ENCODE data around the gene ST6GALNAC1. TPM values are rescaled to one million over a fixed set of nuclear protein-coding genes. Genes with fewer than 3 reads are reported as not detected.

Gene ST6GALNAC1
- total RNA-seq, 1 donor from 2014 or later: 0.77 TPM

- no peak for TF ChIP-seq CTCF (IDR thresholded peaks at IDR 0.05; ENCODE audit: unreplicated experiment)
- Mint-ChIP-seq H3K27me3 (ENCODE audit: unreplicated experiment) (peaks cover 5% of the 10 kb centered on the region), H3K27ac (ENCODE audit: unreplicated experiment) (no peak overlapping the region), H3K4me1 (ENCODE audit: unreplicated experiment) (peaks cover 4% of the 10 kb centered on the region), H3K36me3 (ENCODE audit: low read depth, unreplicated experiment) (no peaks in the 10 kb centered on the region), H3K9me3 (ENCODE audit: unreplicated experiment) (no peaks in the 10 kb centered on the region), H3K4me3 (ENCODE audit: unreplicated experiment) (no peak overlapping the region)
- DNase-seq (ENCODE audit: low spot score): no peak
Measured at GRCh38 chr17:76688165-76688622, 44.6 kb upstream of the ST6GALNAC1 start.

- Mint-ChIP-seq H3K27me3 (ENCODE audit: unreplicated experiment) (peaks cover 5% of the 10 kb centered on the region), H3K9me3 (ENCODE audit: unreplicated experiment) (no peaks in the 10 kb centered on the region), H3K4me3 (ENCODE audit: unreplicated experiment) (no peak overlapping the region), H3K27ac (ENCODE audit: unreplicated experiment) (no peak overlapping the region), H3K4me1 (ENCODE audit: unreplicated experiment) (peaks cover 4% of the 10 kb centered on the region), H3K36me3 (ENCODE audit: low read depth, unreplicated experiment) (no peaks in the 10 kb centered on the region)
- DNase-seq (ENCODE audit: low spot score): no peak
- TF ChIP-seq CTCF (IDR thresholded peaks at IDR 0.05; ENCODE audit: unreplicated experiment): no peak
Measured at GRCh38 chr17:76687298-76688164, 44.0 kb upstream of the ST6GALNAC1 start.

GRCh38 chr17:76686538-76687297 lies 43.2 kb upstream of the ST6GALNAC1 start:
- Mint-ChIP-seq H3K4me3 (ENCODE audit: unreplicated experiment) (no peak overlapping the region), H3K36me3 (ENCODE audit: low read depth, unreplicated experiment) (peaks cover 4% of the 10 kb centered on the region), H3K4me1 (ENCODE audit: unreplicated experiment) (peaks cover 4% of the 10 kb centered on the region), H3K27me3 (ENCODE audit: unreplicated experiment) (peaks cover 6% of the 10 kb centered on the region), H3K9me3 (ENCODE audit: unreplicated experiment) (no peaks in the 10 kb centered on the region), H3K27ac (ENCODE audit: unreplicated experiment) (no peak overlapping the region)
- DNase-seq (ENCODE audit: low spot score): no peak
- no peak for TF ChIP-seq CTCF (IDR thresholded peaks at IDR 0.05; ENCODE audit: unreplicated experiment)

GRCh38 chr17:76685846-76686245 lies 42.3 kb upstream of the ST6GALNAC1 start:
- Mint-ChIP-seq H3K27me3 (ENCODE audit: unreplicated experiment) (peaks cover 8% of the 10 kb centered on the region), H3K9me3 (ENCODE audit: unreplicated experiment) (no peaks in the 10 kb centered on the region), H3K4me1 (ENCODE audit: unreplicated experiment) (peaks cover 4% of the 10 kb centered on the region), H3K4me3 (ENCODE audit: unreplicated experiment) (no peak overlapping the region), H3K36me3 (ENCODE audit: low read depth, unreplicated experiment) (peaks cover 9% of the 10 kb centered on the region), H3K27ac (ENCODE audit: unreplicated experiment) (no peak overlapping the region)
- DNase-seq (ENCODE audit: low spot score): no peak
- no peak for TF ChIP-seq CTCF (IDR thresholded peaks at IDR 0.05; ENCODE audit: unreplicated experiment)
